Subcutaneous abdominal adipose tissue (tissue), 5 donors: ENCODE results near the gene PDK3.

ENCODE experiments used
- H3K27ac ChIP-seq: one replicate; pipeline ENCODE4 v1.7.0; 2013; ENCODE audit warnings: low read depth, mild to moderate bottlenecking, inconsistent platforms, low read length, moderate library complexity
- H3K27me3 ChIP-seq, 5 donors: one replicate each; pipeline ENCODE4 v1.7.0; 2013; ENCODE audit warnings: low read length in 5 of 5, inconsistent platforms in 1 of 5; ENCODE audit not compliant: control insufficient read depth in 5 of 5, insufficient read depth in 4 of 5
- H3K36me3 ChIP-seq, 5 donors: one replicate each; pipeline ENCODE4 v1.7.0; 2013; ENCODE audit warnings: low read length in 5 of 5; ENCODE audit not compliant: control insufficient read depth in 5 of 5, insufficient read depth in 5 of 5
- H3K4me1 ChIP-seq, 5 donors: one replicate each; pipeline ENCODE4 v1.7.0; 2013; ENCODE audit warnings: low read length in 5 of 5, mild to moderate bottlenecking in 3 of 5, moderate library complexity in 1 of 5; ENCODE audit not compliant: control insufficient read depth in 5 of 5, insufficient read depth in 5 of 5
- H3K4me3 ChIP-seq, 5 donors: one replicate each; pipeline ENCODE4 v1.7.0; 2013; ENCODE audit warnings: low read length in 5 of 5, low read depth in 1 of 5
- H3K9ac ChIP-seq, 5 donors: one replicate each; pipeline ENCODE4 v1.7.0; 2013; ENCODE audit warnings: low read length in 5 of 5, mild to moderate bottlenecking in 4 of 5, moderate library complexity in 3 of 5
- H3K9me3 ChIP-seq, 5 donors: one replicate each; pipeline ENCODE4 v1.7.0; 2013; ENCODE audit warnings: low read length in 5 of 5; ENCODE audit not compliant: control insufficient read depth in 5 of 5
- donor health status: healthy.
- donor health status: healthy.
- donor health status: healthy.
- donor health status: healthy.
- donor health status: healthy.

Gene PDK3

DNA sequence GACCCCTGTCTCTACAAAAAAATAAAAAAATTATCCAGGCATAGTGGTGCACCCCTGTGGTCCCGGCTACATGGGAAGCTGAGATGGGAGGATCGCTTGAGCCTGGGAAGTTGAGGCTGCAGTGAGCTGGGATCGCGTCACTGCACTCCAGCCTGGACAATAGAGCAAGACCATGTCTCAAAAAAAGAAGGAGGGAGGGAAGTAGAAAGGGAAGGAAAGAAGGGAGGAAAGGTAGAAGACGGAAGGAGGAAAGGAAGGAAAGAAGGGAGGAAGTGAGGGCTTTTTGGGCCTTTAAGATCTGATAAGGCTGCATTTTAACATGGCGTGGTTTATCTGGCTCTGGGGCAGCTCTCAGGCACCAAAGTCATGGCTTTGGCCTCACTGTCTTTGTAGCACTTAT, 10.4 kb downstream of the PDK3 start:
- Histone ChIP-seq H3K4me1 (peaks cover 0 to 7% (median 0%) of the 10 kb centered on the region in 5 donors), H3K9ac (no peak overlapping the region), H3K36me3 (no peaks in the 10 kb centered on the region), H3K27me3 (peaks cover 0 to 5% (median 0%) of the 10 kb centered on the region in 5 donors), H3K9me3 (no peaks in the 10 kb centered on the region), H3K27ac (no peak overlapping the region), H3K4me3 (no peak overlapping the region)

DNA sequence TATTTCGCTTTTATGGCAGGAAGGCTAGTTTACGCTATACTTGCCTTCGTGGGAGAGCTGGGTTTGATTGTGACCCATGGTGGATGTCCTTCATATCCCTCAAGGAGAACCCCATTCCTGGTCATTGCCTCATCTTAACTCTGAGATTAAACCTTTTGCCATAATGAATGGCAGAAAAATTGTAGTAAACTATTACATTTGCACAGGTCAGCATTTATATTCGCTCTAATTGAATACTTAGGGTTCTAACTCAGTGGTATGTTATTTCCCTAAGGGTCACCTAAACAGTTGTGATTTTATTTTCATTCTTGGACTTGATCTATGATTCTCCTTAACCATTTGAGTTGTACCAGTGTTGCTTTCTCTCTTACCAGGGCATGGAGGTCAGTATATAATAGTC, 13.4 kb downstream of the PDK3 start:
- peaks cover 0 to 7% (median 0%) of the 10 kb centered on the region in 5 donors for H3K4me1 ChIP-seq

DNA sequence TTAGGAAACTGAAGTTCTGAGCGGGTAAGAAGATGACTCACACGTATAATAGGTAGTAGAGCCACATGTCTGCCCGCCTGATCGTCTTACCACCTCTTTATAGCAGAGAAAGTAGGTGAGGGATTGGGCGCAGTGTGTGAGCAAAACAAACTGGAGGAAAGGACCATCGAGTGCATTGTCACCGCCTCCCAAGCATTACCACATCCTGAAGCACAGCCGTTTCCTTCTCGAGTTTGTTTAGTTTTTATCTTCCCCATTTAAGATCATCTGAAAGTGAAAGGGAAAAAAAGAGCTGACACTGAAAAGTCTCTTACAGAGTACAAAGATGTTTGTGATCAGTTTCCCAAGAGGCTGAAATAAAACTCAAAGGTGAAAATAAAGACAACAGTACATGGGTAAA, 14.8 kb downstream of the PDK3 start:
- Histone ChIP-seq H3K9me3 (no peaks in the 10 kb centered on the region), H3K27me3 (peaks cover 0 to 10% (median 5%) of the 10 kb centered on the region in 5 donors), H3K9ac (no peak overlapping the region), H3K36me3 (no peaks in the 10 kb centered on the region), H3K4me3 (peak overlapping the region in 2 of 5 donors; percentile 20 to 45), H3K4me1 (peaks cover 0 to 7% (median 0%) of the 10 kb centered on the region in 5 donors), H3K27ac (no peak overlapping the region)

More for the DNA sequence above, 13.4 kb downstream of the PDK3 start:
- Histone ChIP-seq H3K9me3 (no peaks in the 10 kb centered on the region), H3K9ac (no peak overlapping the region), H3K27me3 (peaks cover 0 to 6% (median 4%) of the 10 kb centered on the region in 5 donors), H3K4me3 (no peak overlapping the region), H3K27ac (peak overlapping the region; percentile 13), H3K36me3 (no peaks in the 10 kb centered on the region)

DNA sequence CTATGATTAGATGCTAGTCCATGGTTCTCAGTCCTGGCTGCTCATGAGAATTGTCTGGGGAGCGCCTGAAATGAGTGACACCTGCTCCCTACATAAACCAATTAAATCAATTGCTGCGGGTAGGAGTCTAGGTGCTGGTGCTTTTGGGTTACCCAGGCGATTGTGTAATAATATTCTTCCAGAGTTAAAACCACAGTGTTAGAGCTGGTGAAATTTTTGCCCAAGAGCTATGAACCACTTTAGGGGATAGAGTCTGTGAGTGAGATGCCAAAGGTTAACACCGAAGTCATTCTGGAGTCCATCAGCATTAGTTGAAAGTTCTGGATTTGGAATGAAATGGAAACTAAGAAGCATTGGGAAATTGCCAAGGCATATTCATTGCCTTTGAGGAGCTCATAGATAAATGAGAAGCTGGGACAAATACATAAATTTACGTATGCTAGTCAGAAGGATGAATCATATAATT, 15.3 kb downstream of the PDK3 start:
- Histone ChIP-seq H3K4me3 (no peak overlapping the region), H3K9ac (no peak overlapping the region), H3K27me3 (peaks cover 0 to 10% (median 5%) of the 10 kb centered on the region in 5 donors), H3K27ac (no peak overlapping the region), H3K36me3 (no peaks in the 10 kb centered on the region), H3K9me3 (no peaks in the 10 kb centered on the region), H3K4me1 (peaks cover 0 to 7% (median 0%) of the 10 kb centered on the region in 5 donors)

DNA sequence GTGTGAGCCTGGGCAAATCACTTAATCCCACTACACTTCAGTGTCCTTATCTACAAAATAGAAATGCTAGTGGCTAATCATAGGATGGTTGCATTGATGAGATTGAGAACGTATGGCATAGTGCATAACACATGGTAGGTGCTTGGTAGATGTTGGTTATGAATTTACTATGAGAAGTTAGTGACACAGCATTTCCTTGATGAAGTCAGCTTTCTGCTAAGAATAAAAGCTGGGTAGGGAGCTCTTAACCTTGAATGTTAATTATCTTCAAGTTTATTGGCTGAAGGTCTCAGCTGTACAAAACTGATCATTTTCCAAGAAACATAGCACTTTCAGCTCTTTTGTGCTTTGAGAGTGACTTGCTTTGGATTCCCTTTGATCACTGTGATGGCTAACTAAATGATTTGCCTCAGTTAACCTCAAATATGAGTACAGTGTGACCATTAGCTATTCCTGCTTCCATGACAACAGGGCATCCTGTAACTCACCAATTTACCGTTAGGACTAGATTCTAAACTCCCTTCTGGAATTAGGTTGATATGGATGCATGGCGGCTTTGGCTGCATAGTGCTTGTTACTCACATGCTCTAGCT, 17.8 kb downstream of the PDK3 start:
- Histone ChIP-seq H3K4me3 (no peak overlapping the region), H3K27me3 (peaks cover 0 to 10% (median 2%) of the 10 kb centered on the region in 5 donors), H3K27ac (no peak overlapping the region), H3K9me3 (no peaks in the 10 kb centered on the region), H3K9ac (no peak overlapping the region), H3K36me3 (no peaks in the 10 kb centered on the region), H3K4me1 (peaks cover 0 to 7% (median 0%) of the 10 kb centered on the region in 5 donors)

DNA sequence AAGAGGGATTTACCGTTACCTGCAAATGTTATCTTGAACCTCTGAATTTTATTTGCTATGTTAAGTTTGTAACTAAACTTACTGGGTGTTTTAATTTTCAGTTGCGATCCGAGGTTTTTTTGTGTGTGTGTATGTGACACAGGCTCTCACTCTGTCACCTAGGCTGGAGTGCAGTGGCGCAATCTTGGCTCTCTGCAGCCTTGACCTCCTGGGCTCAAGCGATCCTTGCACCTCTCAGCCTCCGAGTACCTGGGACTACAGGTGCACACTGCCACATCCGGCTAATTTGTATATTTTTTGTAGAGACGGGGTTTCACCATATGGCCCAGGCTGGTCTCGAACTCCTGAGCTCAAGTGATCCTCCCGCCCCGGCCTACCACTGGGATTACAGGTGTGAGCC, 18.5 kb downstream of the PDK3 start:
- Histone ChIP-seq H3K36me3 (no peaks in the 10 kb centered on the region), H3K4me1 (peaks cover 0 to 7% (median 0%) of the 10 kb centered on the region in 5 donors), H3K27me3 (peaks cover 0 to 10% (median 0%) of the 10 kb centered on the region in 5 donors), H3K4me3 (no peak overlapping the region), H3K9ac (no peak overlapping the region), H3K27ac (no peak overlapping the region), H3K9me3 (no peaks in the 10 kb centered on the region)

DNA sequence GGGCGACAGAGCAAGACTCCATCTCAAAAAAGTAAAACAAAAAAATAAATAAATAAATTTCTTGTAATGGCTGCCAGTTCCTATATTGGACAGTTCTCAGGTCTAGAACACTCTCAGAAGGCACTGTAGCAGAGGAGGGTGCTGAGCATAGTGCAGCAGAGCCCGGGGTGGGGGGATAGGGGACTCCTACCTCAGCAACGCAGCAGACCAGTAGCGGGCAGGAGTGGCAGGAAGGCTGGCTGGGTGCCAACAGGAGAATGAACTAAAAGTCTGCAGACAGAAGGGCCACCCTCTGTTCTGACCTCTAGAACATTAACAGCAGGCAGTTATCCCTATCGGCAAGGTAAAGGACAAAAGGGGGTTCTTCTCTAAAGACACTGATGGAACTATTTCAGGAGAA, 20.2 kb downstream of the PDK3 start:
- H3K27me3 ChIP-seq, result peaks cover 0 to 10% (median 0%) of the 10 kb centered on the region in 5 donors

DNA sequence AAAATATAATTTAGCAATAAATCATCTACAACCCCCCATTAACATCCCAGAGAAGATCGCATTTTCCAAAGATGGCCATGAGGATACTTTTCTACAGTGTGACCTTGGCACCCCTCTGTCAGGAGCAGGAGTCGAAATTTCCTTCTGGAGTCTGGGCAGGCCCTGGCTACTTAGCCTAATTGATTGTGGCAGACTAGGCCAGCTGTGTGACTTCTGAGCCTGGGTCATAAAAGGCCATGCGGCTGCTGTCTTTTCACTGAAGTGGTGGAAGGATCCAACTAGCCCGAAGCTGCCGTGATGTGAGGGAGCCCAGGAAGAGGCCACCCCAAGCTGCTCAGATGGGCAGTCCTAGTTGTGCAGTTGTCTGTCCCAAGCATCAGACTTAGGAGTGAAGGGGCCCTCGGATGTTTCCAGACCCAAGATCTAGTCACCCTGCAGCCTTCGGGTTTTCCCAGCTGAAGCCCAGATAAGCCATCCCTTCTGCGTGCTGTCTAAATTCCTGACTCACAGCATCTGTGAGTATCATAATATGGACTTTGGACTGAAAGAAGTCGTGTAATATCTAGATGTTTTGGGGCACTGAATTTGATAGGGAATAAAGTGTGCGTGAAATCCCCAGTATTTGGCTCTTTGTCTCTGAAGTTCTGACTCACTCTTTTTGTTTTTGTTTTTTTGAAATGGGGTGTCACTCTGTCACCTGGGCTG, 21.0 kb downstream of the PDK3 start:
- Histone ChIP-seq H3K27me3 (peaks cover 0 to 10% (median 0%) of the 10 kb centered on the region in 5 donors), H3K9me3 (no peaks in the 10 kb centered on the region), H3K4me1 (no peaks in the 10 kb centered on the region), H3K27ac (no peak overlapping the region), H3K9ac (no peak overlapping the region), H3K4me3 (no peak overlapping the region), H3K36me3 (no peaks in the 10 kb centered on the region)

More for the DNA sequence above, 20.2 kb downstream of the PDK3 start:
- no peaks in the 10 kb centered on the region for H3K36me3 ChIP-seq
- H3K9ac ChIP-seq, result no peak overlapping the region
- no peak overlapping the region for H3K27ac ChIP-seq
- H3K4me3 ChIP-seq, result no peak overlapping the region
- no peaks in the 10 kb centered on the region for H3K9me3 ChIP-seq
- H3K4me1 ChIP-seq, result peaks cover 0 to 3% (median 0%) of the 10 kb centered on the region in 5 donors

DNA sequence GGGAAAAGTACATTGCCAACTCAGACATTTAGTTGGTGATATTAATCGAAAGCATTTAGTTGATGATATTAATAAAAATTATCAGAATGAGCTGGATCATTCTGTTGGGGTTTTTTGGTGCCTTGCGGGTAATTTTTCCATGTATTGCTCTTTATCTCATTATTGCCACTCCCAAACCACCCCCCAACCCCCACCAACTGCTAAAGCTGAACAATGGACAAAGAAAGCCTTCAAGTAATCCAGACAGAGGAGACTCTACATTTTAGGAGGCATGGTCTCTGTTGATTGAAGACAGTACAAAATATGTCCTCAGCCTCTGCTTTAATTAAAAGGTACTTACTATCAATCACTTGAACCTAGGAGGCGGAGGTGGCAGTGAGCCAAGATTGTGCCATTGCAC, 22.5 kb downstream of the PDK3 start:
- Histone ChIP-seq H3K27me3 (peaks cover 0 to 10% (median 0%) of the 10 kb centered on the region in 5 donors), H3K36me3 (no peaks in the 10 kb centered on the region), H3K4me1 (no peaks in the 10 kb centered on the region), H3K27ac (no peak overlapping the region), H3K9me3 (no peaks in the 10 kb centered on the region), H3K4me3 (no peak overlapping the region), H3K9ac (no peak overlapping the region)

DNA sequence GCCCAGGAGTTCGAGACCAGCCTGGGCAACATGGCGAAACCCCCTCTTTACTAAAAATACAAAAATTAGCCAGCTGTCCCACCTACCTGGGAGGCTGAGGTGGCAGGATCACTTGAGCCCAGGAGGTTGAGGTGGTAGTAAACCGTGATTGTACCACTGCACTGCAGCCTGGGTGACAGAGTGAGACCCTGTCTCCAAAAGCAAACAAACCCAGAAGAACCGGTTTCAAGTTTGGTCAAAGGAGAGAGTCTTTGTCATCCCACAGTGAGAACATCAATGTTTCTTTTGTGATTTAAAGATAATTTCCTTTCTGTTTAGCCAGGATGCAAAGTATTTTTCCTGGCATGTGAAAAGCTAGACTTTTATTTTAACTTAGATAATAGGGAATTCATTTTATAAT, 26.7 kb downstream of the PDK3 start:
- H3K4me3 ChIP-seq, result no peak overlapping the region
- H3K36me3 ChIP-seq, result no peaks in the 10 kb centered on the region
- no peak overlapping the region for H3K27ac ChIP-seq
- H3K9ac ChIP-seq, result no peak overlapping the region
- peaks cover 0 to 8% (median 0%) of the 10 kb centered on the region in 5 donors for H3K4me1 ChIP-seq
- H3K27me3 ChIP-seq, result peaks cover 0 to 3% (median 0%) of the 10 kb centered on the region in 5 donors
- H3K9me3 ChIP-seq, result no peaks in the 10 kb centered on the region
